ENCODE results near the gene FAM25A.
"Not testable (repeated sequence)": the region's sequence is repeated elsewhere in the genome, so short reads cannot be mapped to it uniquely, and the experiment has no call there.

Gene FAM25A

GRCh38 chr10:87020056-87020455 lies at the start of gene FAM25A:
Gene FAM25A (plus strand): TSS chr10:87020294. CDS start chr10:87020325, 31 bp downstream.
- not testable (repeated sequence) for DNase-seq (ENCODE audit: low read depth)

DNA sequence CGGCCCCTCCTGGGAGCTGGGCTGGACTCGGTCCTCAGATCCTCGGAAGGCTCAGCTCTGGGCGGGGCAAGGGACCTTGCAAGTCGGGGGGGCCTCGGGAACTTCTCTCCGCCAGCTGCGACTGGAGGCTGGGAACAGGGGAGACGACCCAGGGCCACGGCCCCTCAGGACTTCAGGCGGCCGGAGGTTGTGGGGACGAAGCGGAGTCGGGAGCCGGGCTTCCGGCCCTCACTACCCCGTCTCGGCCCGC lies 49.2 kb upstream of the FAM25A start:
- DNase-seq (ENCODE audit: low read depth) = no peak

- DNase-seq (ENCODE audit: low read depth) = peak; percentile 59
Measured at GRCh38 chr10:86971232-86971991, 48.7 kb upstream of the FAM25A start.

- no peak for DNase-seq (ENCODE audit: low read depth)
Measured at GRCh38 chr10:86972613-86973380, 47.3 kb upstream of the FAM25A start.

- no peak for DNase-seq (ENCODE audit: low read depth)
Measured at GRCh38 chr10:86974484-86974883, 45.6 kb upstream of the FAM25A start.

GRCh38 chr10:86976362-86977056 lies 43.6 kb upstream of the FAM25A start:
- no peak for DNase-seq (ENCODE audit: low read depth)

DNA sequence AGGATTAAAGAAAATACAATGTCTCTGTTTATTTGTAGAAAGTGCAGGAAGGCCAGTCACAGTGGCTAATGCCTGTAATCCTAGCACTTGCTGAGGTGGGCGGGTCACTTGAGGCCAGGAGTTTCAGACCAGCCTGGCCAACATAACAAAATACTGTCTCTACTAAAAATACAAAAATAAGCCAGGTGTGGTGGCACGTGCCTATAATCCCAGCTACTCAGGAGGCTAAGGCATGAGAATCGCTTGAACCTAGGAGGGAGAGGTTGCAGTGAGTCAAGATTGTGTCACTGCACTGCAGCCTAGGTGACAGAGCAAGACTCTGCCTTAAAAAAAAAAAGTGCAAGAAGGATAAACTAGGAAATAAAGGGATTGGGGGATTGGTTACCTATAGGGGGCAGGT lies 41.6 kb upstream of the FAM25A start:
- DNase-seq (ENCODE audit: low read depth) = not testable (repeated sequence)

- DNase-seq (ENCODE audit: low read depth) = no peak
Measured at GRCh38 chr10:86979296-86979818, 40.7 kb upstream of the FAM25A start.

DNA sequence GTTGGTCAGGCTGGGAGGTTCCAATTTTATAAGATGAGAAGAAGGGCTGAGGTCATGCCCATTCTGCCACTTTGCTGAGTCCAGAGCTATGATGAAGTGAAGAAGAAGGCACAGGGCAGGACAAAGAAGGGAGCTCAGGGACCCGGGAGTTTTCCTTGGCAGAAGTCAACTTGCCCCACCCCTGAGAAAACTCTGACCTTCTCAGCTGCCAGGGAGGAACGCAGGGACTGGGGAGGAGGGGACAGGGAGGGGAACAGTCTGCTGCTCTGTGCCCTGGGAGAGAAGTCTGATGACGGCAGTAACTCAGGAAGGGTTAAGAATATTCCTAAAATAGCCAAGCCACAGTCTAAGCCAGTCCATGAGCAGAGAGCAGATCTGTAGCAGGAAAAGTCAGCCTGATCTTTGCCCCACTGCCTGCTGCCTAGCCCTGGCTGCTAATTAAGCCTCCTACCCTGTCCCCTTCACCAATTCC lies 40.1 kb upstream of the FAM25A start:
- DNase-seq (ENCODE audit: low read depth) = no peak

DNA sequence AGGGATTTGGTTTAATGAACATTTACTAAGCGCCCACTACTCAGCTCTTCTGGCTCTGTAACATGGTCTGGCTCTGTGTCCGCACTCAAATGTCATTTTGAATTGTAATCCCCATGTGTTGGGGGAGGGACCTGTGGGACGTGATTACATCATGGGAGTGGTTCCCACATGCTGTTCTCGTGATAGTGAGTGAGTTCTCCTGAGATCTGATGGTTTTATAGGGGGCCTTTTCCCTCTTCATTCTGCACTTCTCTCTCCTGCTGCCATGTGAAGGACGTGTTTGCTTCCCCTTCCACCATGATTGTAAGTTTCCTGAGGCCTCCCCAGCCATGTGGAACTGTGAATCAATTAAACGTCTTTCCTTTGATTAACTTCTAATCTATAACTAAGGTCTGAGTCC lies 39.1 kb upstream of the FAM25A start:
- not testable (repeated sequence) for DNase-seq (ENCODE audit: low read depth)

DNA sequence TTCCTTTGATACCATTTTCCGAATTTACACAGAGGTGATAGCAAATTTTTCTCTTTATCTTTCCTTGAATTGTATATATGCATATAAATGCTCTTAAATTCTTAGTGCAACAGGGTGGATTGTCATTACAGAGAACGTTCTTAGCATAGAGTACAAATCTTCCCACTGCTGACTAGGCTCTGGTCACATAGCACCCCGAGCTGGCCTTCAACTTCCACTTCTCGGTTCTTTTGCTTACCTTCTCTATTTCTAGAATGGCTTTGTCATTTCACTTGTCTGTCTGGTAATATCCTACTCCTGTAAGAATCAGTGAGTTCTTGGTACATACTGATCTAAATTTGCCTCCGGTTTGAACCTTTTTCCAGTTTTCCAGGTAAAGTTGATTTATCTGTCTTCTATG lies 38.4 kb upstream of the FAM25A start:
- no peak for DNase-seq (ENCODE audit: low read depth)

DNA sequence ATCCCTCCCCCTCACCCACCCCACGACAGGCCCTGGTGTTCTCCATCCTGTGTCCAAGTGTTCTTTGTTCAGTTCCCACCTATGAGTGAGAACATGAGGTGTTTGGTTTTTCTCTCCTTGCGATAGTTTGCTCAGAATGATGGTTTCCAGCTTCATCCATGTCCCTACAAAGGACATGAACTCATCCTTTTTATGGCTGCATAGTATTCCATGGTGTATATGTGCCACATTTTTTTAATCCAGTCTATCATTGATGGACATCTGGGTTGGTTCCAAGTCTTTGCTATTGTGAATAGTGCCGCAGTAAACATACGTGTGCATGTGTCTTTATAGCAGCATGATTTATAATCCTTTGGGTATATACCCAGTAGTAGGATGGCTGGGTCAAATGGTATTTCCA lies 35.6 kb upstream of the FAM25A start:
- DNase-seq (ENCODE audit: low read depth) = not testable (repeated sequence)

- DNase-seq (ENCODE audit: low read depth) = no peak
Measured at GRCh38 chr10:86988520-86988919, 31.6 kb upstream of the FAM25A start.

DNA sequence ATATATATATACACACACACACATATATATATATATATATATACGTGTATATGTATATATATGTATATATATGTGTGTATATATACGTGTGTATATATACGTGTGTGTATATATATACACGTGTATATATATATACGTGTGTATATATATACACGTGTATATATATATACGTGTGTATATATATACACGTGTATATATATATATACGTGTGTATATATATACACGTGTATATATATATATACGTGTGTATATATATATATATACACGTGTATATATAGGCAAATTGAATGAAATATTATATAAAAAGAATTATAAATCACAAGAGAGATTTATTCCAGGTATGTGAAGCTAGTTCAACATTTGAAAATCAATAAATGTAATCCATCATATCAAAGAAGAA lies 28.7 kb upstream of the FAM25A start:
- not testable (repeated sequence) for DNase-seq (ENCODE audit: low read depth)

DNA sequence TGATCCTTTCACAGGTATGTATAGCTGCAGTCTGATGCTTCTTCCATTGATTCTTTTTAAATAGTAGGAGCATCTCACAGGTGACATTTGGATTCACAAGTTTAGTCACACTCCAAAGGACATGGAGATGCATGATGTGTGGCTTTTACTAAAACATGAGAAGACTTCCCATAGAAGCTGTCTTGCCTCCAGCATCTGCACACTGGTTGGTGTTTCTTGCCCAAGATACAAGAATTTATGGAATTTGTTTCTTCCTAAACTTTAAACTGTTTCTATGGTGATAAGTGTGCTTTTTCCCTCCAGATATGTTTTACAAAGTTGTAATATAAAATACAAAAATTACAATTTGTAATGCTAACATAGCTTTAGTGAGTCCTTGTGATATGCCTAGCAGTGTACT lies 27.6 kb upstream of the FAM25A start:
- no peak for DNase-seq (ENCODE audit: low read depth)

DNA sequence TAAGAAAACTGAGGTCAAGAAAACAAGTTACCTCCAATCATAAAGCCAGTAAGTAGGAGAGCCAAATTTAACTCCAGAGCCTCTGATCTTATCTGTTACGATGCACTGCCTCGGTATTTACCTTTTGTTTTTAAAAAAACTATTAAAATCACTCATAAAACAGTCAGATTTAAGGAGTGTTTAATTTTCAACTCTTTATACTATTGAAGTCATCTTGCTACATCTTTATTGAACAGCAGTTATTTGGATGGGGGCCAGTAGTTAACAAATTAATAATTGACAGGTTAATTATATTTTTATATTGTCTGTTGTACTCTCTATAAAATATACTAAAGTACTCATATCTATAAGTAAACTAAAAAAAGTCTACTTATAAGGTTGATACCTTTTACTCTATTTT lies 27.2 kb upstream of the FAM25A start:
- no peak for DNase-seq (ENCODE audit: low read depth)

GRCh38 chr10:86999802-87000403 lies 20.2 kb upstream of the FAM25A start:
- DNase-seq (ENCODE audit: low read depth) = not testable (repeated sequence)

GRCh38 chr10:87000491-87000890 lies 19.6 kb upstream of the FAM25A start:
- no peak for DNase-seq (ENCODE audit: low read depth)

DNA sequence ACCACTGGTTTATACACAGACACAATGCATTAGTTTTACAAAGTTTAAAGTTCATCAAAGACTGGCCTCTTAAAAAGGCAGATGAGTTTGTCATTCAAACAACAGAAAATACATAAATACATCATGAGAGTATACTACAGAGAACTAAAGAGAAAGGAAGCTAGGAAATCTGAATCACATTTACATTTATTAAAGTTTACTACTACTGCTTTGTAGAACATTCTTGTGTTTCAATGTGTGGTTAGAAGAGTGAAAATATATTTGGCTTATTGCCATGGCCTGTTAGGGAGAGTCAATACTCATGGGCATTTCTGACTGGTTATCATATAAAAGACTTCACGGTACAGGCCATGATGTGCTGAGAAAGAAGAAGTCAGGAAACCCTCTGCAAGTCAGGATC lies 13.0 kb upstream of the FAM25A start:
- not testable (repeated sequence) for DNase-seq (ENCODE audit: low read depth)

- not testable (repeated sequence) for DNase-seq (ENCODE audit: low read depth)
Measured at GRCh38 chr10:87007674-87008073, 12.4 kb upstream of the FAM25A start.

DNA sequence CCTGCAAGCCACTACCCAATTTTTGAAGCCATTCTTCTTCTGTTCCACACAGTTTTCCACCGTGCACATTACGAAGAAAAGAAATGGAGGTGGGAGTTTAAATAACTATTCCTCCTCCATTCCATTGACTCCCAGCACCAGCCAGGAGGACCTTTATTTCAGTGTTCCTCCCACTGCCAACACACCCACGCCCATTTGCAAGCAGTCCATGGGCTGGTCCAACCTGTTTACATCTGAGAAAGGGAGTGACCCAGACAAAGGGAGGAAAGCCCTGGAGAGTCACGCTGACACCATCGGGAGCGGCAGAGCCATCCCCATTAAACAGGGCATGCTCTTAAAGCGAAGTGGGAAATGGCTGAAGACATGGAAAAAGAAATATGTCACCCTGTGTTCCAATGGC lies 11.8 kb upstream of the FAM25A start:
- DNase-seq (ENCODE audit: low read depth) = not testable (repeated sequence)

DNA sequence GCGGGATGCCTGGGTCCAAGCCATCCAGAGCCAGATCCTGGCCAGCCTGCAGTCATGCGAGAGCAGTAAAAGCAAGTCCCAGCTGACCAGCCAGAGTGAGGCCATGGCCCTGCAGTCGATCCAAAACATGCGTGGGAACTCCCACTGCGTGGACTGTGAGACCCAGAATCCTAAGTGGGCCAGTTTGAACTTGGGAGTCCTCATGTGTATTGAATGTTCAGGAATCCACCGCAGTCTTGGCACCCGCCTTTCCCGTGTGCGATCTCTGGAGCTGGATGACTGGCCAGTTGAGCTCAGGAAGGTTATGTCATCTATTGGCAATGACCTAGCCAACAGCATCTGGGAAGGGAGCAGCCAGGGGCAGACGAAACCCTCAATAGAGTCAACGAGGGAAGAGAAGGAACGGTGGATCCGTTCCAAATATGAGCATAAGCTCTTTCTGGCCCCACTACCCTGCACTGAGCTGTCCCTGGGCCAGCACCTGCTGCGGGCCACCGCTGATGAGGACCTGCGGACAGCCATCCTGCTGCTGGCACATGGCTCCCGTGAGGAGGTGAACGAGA lies 10.9 kb upstream of the FAM25A start:
- DNase-seq (ENCODE audit: low read depth) = not testable (repeated sequence)

Data from HS-5 (cell line).